Stimulated activated naive CD4-positive, alpha-beta T cell (primary cell): ENCODE data around the gene GPR158.
"Not testable (repeated sequence)": the region's sequence is repeated elsewhere in the genome, so short reads cannot be mapped to it uniquely, and the experiment has no call there.

Experiments used
- DNase-seq, 6 experiments: peaks; one replicate each; lab custom pipeline; 2025; lab: John Stamatoyannopoulos, UW

The GPR158 gene

GRCh38 chr10:25304606-25305005, 129.8 kb downstream of the GPR158 start:
- no peak for DNase-seq

- no peak for DNase-seq
These were observed 131.6 kb downstream of the GPR158 start for GRCh38 chr10:25306386-25306785.

GRCh38 chr10:25308278-25308677, 133.5 kb downstream of the GPR158 start:
- DNase-seq: no peak

- not testable (repeated sequence) for DNase-seq
These were observed 142.9 kb downstream of the GPR158 start for GRCh38 chr10:25317596-25318211.

GRCh38 chr10:25327273-25327672, 152.5 kb downstream of the GPR158 start:
- DNase-seq: no peak

GRCh38 chr10:25328361-25328760, 153.6 kb downstream of the GPR158 start:
- no peak for DNase-seq

GRCh38 chr10:25329587-25329986, 154.8 kb downstream of the GPR158 start:
- DNase-seq: not testable (repeated sequence)

GRCh38 chr10:25334445-25334844, 159.6 kb downstream of the GPR158 start:
- DNase-seq: no peak

- DNase-seq: no peak
These were observed 161.5 kb downstream of the GPR158 start for GRCh38 chr10:25336330-25336729.

GRCh38 chr10:25338271-25338670, 163.5 kb downstream of the GPR158 start:
- no peak for DNase-seq

GRCh38 chr10:25339966-25340365, 165.2 kb downstream of the GPR158 start:
- DNase-seq: no peak

- no peak for DNase-seq
These were observed 174.7 kb downstream of the GPR158 start for GRCh38 chr10:25349520-25349919.

GRCh38 chr10:25356609-25357008, 181.8 kb downstream of the GPR158 start:
- no peak for DNase-seq

GRCh38 chr10:25357269-25357668, 182.5 kb downstream of the GPR158 start:
- no peak for DNase-seq

- DNase-seq: no peak
These were observed 207.4 kb downstream of the GPR158 start for GRCh38 chr10:25382029-25382810.

- not testable (repeated sequence) for DNase-seq
These were observed 208.1 kb downstream of the GPR158 start for GRCh38 chr10:25382901-25383300.

- DNase-seq: no peak
These were observed 208.9 kb downstream of the GPR158 start for GRCh38 chr10:25383686-25384085.

GRCh38 chr10:25384618-25385017, 209.8 kb downstream of the GPR158 start:
- DNase-seq: no peak

- DNase-seq: no peak
These were observed 213.5 kb downstream of the GPR158 start for GRCh38 chr10:25388188-25388861.

GRCh38 chr10:25388862-25389206, 214.0 kb downstream of the GPR158 start:
- DNase-seq: no peak

- DNase-seq: no peak
These were observed 215.9 kb downstream of the GPR158 start for GRCh38 chr10:25390733-25391132.

GRCh38 chr10:25392132-25392531, 217.3 kb downstream of the GPR158 start:
- DNase-seq: no peak

GRCh38 chr10:25393621-25394020, 218.8 kb downstream of the GPR158 start:
- DNase-seq: no peak
